D721Med (cell line): ENCODE data around the gene ZNF888.
"Not testable (repeated sequence)": the region's sequence is repeated elsewhere in the genome, so short reads cannot be mapped to it uniquely, and the experiment has no call there.

Source experiments
- DNase-seq: peaks from one replicate; pipeline ENCODE4 v3.0.0; 2011; ENCODE audit warnings: low spot score; ENCODE audit not compliant: insufficient read length
- FAIRE-seq: peaks from 2 replicates; lab custom pipeline; 2011; peaks lifted over from hg19 to GRCh38; lab: Jason Lieb, UNC
- TF ChIP-seq, protein P1 (sequence below): IDR thresholded peaks from 2 replicates; pipeline ENCODE4 v1.5.1; 2012; ENCODE audit warnings: mild to moderate bottlenecking, control low read depth; ENCODE audit not compliant: insufficient read depth; ENCODE audit errors: missing control alignments

Gene ZNF888

DNA sequence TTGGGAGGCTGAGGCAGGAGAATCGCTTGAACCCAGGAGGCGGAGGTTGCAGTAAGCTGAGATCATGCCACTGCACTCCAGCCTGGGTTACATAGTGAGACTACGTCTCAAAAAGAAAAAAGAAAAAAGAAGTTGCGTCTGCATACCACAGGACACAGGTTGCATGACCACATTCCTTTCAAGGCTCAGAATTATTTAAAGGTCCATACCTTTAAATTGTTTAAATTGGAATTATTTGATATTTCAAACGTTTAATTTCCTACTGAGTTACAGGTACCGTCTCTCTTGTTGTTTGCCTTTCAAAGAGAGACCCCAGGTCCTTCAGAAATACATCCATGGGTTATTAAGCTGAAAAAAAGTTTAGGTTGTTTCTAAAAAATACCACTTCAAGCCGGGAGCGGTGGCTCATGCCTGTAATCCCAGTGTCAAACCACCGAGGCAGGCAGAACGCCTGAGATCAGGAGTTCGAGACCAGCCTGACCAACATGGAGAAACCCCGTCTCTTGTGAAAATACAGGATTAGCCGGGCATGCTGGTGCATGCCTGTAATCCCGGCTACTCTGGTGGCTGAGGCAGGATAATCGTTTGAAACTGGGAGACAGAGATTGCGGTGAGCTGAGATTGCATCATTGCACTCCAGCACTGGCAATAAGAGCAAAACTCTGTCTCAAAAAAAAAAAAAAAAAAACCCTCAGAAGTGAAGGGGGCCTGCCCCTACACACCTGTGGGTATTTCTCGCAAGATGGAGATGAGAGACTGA is 20.8 kb upstream of the ZNF888 start:
- DNase-seq (no peak), FAIRE-seq (no peak)
- TF ChIP-seq, protein P1, sequence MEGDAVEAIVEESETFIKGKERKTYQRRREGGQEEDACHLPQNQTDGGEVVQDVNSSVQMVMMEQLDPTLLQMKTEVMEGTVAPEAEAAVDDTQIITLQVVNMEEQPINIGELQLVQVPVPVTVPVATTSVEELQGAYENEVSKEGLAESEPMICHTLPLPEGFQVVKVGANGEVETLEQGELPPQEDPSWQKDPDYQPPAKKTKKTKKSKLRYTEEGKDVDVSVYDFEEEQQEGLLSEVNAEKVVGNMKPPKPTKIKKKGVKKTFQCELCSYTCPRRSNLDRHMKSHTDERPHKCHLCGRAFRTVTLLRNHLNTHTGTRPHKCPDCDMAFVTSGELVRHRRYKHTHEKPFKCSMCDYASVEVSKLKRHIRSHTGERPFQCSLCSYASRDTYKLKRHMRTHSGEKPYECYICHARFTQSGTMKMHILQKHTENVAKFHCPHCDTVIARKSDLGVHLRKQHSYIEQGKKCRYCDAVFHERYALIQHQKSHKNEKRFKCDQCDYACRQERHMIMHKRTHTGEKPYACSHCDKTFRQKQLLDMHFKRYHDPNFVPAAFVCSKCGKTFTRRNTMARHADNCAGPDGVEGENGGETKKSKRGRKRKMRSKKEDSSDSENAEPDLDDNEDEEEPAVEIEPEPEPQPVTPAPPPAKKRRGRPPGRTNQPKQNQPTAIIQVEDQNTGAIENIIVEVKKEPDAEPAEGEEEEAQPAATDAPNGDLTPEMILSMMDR: no peak

DNA sequence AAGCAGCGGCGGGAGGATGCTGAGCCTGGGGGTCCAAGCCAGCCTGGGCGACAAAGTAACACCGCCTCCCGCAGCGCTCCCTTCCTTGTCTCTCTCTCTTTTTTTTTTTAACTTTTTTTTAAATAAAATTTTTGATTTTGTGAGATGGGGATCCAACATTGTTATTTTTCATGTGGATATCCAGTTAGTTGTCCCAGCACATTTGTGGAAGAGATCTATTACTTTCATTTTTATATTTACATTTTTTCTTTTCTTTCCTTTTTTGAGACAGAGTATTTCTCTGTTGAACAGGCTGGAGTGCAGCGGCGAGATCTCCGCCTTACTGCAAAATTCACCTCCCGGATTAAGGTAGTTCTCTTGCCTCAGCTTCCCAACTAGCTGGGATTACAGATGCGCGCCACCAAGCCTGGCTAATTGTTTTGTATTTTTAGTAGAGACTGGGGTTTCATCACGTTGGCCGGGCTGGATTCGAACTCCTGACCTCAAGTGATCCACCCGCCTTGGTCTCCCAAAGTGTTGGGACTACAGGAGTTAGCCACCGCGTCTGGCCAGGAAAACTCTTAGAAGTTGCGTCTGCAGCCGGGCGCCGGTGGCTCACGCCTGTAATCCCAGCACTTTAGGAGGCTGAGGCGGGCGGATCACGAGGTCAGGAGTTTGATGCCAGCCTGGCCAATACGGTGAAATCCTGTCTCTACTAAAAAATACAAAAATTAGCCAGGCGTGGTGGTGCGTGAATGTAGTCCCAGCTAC is 20.1 kb upstream of the ZNF888 start:
- DNase-seq (no peak), FAIRE-seq (no peak)
- TF ChIP-seq, protein P1: no peak

DNA sequence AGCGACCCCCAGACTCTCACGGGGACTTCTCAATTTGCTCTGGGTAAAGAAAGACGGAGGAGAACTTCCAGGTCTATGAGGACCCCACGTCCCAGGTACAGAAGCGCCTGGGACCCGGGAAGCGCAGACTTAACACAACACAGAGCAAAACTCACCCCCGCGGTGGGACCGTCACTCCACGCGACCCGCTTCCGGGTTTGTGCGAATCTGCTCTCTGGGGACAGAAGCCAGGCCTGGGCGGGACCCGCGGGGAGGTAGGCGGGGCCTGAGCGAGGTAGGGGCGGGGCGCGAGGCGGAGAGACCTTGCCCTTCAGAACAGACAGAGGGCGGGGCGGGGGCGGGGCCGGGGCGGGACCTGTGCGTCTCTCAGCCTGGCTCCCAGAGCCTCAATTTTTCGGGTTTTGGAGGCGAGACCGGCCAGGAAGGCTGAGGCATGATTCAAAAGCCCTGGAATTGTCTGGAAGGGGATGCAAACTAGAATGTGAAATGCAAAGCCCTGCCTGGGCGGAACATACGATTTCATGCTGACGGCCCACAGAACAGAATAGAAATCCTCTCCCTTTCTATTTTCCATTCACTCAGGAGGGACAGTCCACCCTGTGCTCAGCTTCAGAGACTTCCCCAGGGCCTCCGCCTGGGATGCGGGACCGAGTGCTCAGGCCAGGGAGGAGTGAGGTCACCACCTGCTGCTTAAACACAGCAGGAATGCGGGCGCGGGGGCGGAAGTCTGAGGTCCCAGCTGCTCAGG is 19.3 kb upstream of the ZNF888 start:
- TF ChIP-seq, protein P1: no peak
- FAIRE-seq (no peak), DNase-seq (peak; percentile 36)

DNA sequence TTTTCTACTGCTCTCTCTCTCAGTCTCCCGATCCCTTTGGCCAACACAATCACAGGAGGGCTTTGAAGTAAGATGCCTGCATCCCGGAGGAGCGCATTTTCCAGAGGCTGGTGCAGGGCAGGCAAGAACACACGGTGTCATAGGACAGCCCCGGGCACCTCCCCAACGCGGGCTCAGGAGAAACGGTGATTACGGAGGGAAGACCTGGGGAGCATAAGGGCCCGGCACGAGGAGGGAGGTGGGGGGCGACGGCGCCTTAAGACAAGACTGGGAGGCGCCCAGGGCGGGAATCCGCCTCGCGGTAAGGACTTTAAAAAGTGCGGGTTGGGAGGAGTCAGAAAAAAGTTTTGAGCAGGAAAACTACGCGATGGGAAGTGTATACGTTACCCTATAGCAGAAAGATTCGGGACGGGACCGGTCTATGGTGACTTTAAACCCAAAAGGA is 18.7 kb upstream of the ZNF888 start:
- FAIRE-seq (no peak), DNase-seq (no peak)
- TF ChIP-seq, protein P1: no peak

DNA sequence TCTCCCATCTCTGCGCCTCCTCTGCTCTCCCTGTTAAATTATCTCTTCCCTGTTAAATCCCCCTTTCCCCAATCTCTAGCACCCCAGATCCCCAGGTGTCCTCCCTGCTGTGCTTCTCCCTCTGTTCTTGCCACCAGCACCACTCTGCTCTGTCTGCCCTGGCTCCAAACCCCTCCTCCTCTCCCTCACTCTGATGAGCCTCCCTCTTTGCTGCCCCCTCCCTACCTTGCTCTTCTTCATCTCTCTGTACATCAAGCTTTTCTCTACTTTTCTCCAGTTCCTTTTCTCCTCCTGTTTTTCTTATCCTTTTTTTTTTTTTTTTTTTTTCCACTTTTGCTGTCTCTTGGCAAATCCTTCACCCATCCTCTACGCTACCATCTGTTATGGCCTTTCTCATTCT is 18.3 kb upstream of the ZNF888 start:
- not testable (repeated sequence) for FAIRE-seq, DNase-seq

DNA sequence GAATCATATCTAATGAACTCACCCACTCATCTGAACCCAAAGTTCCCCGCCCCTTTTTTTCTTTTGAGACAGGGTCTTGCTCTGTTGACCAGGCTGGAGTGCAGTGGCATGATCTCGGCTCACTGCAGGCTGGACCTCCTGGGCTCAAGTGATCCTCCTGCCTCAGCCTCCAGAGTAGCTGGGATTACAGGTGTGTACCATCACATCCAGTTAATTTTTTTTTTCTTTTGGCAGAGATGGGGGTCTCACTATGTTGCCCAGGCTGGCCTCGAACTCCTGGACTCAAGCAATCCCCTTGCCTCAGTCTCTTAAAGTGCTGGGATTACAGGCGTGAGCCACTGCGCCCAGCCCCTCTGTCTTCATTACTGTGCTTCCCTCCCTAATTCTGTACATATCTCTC is 17.7 kb upstream of the ZNF888 start:
- FAIRE-seq, DNase-seq: not testable (repeated sequence)

DNA sequence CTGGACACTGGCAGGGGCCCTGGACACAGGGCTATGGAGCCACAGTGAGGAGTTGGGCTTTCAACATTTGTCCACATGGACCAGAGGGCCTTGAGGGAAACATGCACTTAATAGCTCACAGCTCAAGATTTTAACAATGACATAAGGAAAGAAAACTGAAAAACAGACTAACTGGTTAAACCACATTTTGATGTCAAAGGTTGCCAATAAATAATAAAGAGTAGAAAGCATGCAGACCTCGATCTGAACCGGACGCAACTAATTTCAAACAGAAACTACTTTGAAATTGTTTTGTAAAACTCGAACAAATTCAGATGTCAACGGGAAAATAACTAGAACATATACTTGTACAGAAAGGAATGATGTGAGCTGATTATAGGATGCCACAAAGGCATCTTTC is 15.5 kb upstream of the ZNF888 start:
- no peak for FAIRE-seq
- DNase-seq: no peak
- TF ChIP-seq, protein P1: no peak

DNA sequence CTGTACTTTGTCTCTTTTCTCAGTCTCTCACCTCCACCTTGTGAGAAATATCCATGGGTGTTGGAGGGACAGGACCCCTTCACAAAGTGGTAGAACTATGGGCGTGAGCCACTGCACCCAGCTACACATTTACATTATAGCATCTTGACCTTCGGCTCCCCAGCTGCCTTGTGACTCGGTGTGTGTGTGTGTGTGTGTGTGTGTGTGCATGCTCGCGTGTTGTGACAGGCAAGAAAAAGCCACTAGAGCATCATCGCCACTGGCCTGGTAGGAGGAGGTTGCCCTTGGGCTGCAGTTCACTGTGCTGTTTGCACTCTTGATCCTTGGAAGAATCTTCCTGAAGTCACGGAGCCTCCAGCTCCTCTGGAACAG is 13.7 kb upstream of the ZNF888 start:
- TF ChIP-seq, protein P1: no peak
- DNase-seq: no peak
- no peak for FAIRE-seq
